Right lobe of liver (tissue), 6 donors: ENCODE data around the gene GLCE. TPM values are rescaled to one million over a fixed set of nuclear protein-coding genes. Genes with fewer than 3 reads are reported as not detected.

ENCODE experiments used
- ATAC-seq, 4 donors: fragments of 200-7000 bp; cut with Tn5 transposase; one replicate each; pipeline ENCODE4 v1.9.1; 2020; ENCODE audit warnings: mild to moderate bottlenecking in 4 of 4, moderate library complexity in 4 of 4
- DNase-seq, 3 donors: peaks; one replicate each; pipeline ENCODE4 v3.0.0-alpha.2; 2020
- H3K27ac ChIP-seq, 3 donors: fragments of 200-600 bp; one replicate each; pipeline ENCODE4 v1.8.0; 2022
- H3K27me3 ChIP-seq, 2 donors: fragments of 200-600 bp; one replicate each; pipeline ENCODE4 v1.8.0; 2022
- H3K36me3 ChIP-seq, 4 donors: fragments of 200-600 bp; sonication (generic) in 1 of 4; one replicate each; pipeline versions ENCODE4 v1.5.1 to v1.8.0; 2017 to 2022; ENCODE audit warnings: control low read depth in 1 of 4
- H3K4me1 ChIP-seq, 4 donors: fragments of 200-600 bp; sonication (generic) in 1 of 4; one replicate each; pipeline versions ENCODE4 v1.5.1 to v1.8.0; 2017 to 2022; ENCODE audit warnings: control low read depth in 1 of 4
- H3K4me3 ChIP-seq, 3 donors: fragments of 200-600 bp; one replicate each; pipeline ENCODE4 v1.8.0; 2022
- H3K9me3 ChIP-seq, 4 donors: fragments of 200-600 bp; sonication (generic) in 1 of 4; one replicate each; pipeline versions ENCODE4 v1.5.1 to v1.8.0; 2017 to 2022; ENCODE audit warnings: control low read depth in 1 of 4
- POLR2A ChIP-seq: fragments of 450-650 bp; IDR thresholded peaks from one replicate; pipeline ENCODE4 v1.6.1; 2017; ENCODE audit warnings: antibody characterized with exemption, mild to moderate bottlenecking
- WGBS: methylation state at CpG from one replicate; pipeline ENCODE4 v1.1.6; 2018; ENCODE audit warnings: low coverage, low lambda C conversion rate; ENCODE audit not compliant: insufficient coverage; ENCODE audit errors: missing lambda C conversion rate; 5-methylcytosine and 5-hydroxymethylcytosine counted together
- intact Hi-C, 2 donors: fragments of 100-400 bp; cut with DNase I; formaldehyde crosslinking; loops; one replicate each; pipeline versions ENCODE4 v1.11.2 to v1.14.1; 2022
- total RNA-seq, 6 experiments: library from RNA; depleted of rRNA in 2 of 6; stranded (reverse); fragments of >200 nt in 2 of 6; fragmentation: NEBNext Ultra II Directional in 3 of 6; extraction: Animal tissue kit (Norgen Biotek cat#: 25700) in 3 of 6; gene quantifications; one replicate each; pipeline versions ENCODE4 v1.1.0 to v1.2.4, GENCODE V29; 2016 to 2023
- TF ChIP-seq, protein P1 (sequence below), 4 donors: fragments of 200-600 bp in 3 of 4; fragments of 450-650 bp in 1 of 4; IDR thresholded peaks; one replicate each; pipeline versions ENCODE4 v1.5.1 to v1.8.0; 2016 to 2022; ENCODE audit warnings: antibody characterized with exemption in 4 of 4, mild to moderate bottlenecking in 2 of 4
- donor health status: DM: no; HTN: yes; CAD: no.
- donor health status: DM: no; HTN: no; CAD: no.
- donor health status: DM: no; HTN: no; CAD: no.
- donor health status: DM: no; HTN: yes; CAD: no.
- donor health status: DM: no; HTN: yes; CAD: no.

GLCE gene
- total RNA-seq, 6 experiments from 2014 or later = 8.1 to 23.5 (median 15.4) TPM

DNA sequence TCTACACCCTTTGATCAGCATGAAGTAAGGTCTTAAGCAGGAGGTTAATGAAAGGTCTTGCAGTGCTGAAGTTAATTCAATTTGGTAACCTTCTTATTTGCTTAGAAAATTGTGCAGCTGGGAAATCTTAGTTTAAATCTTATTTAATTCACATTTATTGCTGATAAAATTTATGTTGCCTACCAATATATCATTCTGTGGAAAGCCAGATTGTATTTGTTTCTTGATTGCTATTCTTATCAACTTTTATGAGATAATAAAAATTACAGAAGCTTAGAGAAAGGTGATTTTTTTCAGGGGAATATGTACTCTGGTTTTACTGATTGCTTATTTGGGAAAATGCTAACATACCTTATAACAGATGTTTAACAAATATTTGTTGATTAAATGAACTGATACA lies 74.2 kb downstream of the GLCE start:
- no peak for TF ChIP-seq POLR2A
- TF ChIP-seq, protein P1, sequence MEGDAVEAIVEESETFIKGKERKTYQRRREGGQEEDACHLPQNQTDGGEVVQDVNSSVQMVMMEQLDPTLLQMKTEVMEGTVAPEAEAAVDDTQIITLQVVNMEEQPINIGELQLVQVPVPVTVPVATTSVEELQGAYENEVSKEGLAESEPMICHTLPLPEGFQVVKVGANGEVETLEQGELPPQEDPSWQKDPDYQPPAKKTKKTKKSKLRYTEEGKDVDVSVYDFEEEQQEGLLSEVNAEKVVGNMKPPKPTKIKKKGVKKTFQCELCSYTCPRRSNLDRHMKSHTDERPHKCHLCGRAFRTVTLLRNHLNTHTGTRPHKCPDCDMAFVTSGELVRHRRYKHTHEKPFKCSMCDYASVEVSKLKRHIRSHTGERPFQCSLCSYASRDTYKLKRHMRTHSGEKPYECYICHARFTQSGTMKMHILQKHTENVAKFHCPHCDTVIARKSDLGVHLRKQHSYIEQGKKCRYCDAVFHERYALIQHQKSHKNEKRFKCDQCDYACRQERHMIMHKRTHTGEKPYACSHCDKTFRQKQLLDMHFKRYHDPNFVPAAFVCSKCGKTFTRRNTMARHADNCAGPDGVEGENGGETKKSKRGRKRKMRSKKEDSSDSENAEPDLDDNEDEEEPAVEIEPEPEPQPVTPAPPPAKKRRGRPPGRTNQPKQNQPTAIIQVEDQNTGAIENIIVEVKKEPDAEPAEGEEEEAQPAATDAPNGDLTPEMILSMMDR (IDR thresholded peaks at IDR 0.05) = no peak
- no peaks in the 10 kb centered on the region for H3K27me3 ChIP-seq
- intact Hi-C loops = loop anchor here (10.0 kb wide), 1 partner anchor 180 kb away; no protein-coding TSS in a partner anchor
- no peak overlapping the region for H3K4me3 ChIP-seq
- no peak for ATAC-seq
- no peak overlapping the region for H3K27ac ChIP-seq
- no peaks in the 10 kb centered on the region for H3K4me1 ChIP-seq
- H3K9me3 ChIP-seq = no peaks in the 10 kb centered on the region
- DNase-seq = no peak
- H3K36me3 ChIP-seq = no peaks in the 10 kb centered on the region

DNA sequence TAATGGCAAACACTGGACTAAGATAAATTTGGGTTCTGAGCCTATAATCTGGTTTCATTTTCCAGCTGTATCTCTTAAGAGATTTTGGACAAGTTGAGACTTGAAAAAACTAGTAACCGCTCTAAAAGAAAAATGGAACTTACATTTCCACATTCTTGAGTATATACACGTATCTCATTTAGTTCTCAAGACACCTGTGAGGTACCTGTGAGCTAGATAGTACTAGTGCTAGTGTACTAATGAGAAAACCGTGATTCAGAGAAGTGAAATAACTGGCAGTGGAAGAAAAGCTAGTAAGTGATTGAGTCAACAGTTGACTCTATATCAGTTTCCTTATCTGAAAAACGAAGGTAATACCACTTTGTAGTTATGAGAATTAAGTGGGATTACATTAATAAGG lies 76.1 kb downstream of the GLCE start:
- H3K27ac ChIP-seq = no peak overlapping the region
- TF ChIP-seq, protein P1 (IDR thresholded peaks at IDR 0.05) = no peak
- TF ChIP-seq POLR2A = no peak
- no peaks in the 10 kb centered on the region for H3K9me3 ChIP-seq
- no peaks in the 10 kb centered on the region for H3K27me3 ChIP-seq
- H3K4me1 ChIP-seq = no peaks in the 10 kb centered on the region
- no peak for ATAC-seq
- DNase-seq = no peak
- intact Hi-C loops = loop anchor here (10.0 kb wide), 1 partner anchor 182 kb away; no protein-coding TSS in a partner anchor
- WGBS = 86% methylated on average over 4 of the region's 4 CpGs
- H3K4me3 ChIP-seq = no peak overlapping the region
- no peaks in the 10 kb centered on the region for H3K36me3 ChIP-seq

DNA sequence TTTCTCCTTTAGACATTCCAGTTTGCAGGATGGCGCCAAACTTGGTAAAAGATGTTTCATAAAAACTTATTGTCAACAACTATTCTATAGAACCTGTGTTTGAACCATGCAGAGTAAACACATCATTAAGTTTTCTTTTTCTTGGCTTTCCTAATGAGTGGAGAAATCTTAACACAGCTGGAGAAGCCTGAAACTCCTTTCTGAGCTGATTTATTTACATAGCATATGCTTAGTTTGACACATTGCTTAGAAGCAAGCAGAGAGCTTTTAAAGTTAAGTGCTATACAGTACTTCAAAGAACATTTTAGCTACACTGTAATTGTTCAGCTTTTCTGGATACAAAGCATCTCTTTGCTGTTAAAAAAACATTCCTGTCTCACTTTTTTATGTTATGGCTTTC lies 77.3 kb downstream of the GLCE start:
- H3K36me3 ChIP-seq = no peaks in the 10 kb centered on the region
- DNase-seq (no peak), ATAC-seq (no peak)
- no peak for TF ChIP-seq POLR2A
- TF ChIP-seq, protein P1 (IDR thresholded peaks at IDR 0.05) = no peak
- no peak overlapping the region for H3K27ac ChIP-seq
- no peak overlapping the region for H3K4me3 ChIP-seq
- no peaks in the 10 kb centered on the region for H3K27me3 ChIP-seq
- intact Hi-C loops = loop anchor here (10.0 kb wide), 1 partner anchor 183 kb away; no protein-coding TSS in a partner anchor
- 95% methylated on average over 1 of the region's 1 CpG for WGBS
- no peaks in the 10 kb centered on the region for H3K9me3 ChIP-seq
- H3K4me1 ChIP-seq = no peaks in the 10 kb centered on the region

DNA sequence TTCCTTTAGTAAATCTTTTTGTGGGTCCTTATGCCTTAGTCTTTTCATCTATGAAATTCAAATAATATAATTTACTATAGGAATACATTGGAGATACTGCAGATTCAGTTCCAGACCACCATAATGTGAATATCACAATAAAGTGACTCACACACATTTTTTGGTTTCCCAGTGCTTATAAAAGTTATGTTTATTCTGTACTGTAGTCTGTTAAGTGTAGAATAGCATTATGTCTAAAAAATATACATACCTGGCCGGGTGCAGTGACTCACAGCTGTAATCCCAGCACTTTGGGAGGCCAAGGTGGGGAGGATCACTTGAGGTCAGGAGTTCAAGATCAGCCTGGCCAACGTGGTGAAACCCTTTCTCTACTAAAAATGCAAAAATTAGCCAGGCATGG lies 84.4 kb downstream of the GLCE start:
- Histone ChIP-seq H3K4me3 (no peak overlapping the region), H3K27ac (no peak overlapping the region), H3K27me3 (no peaks in the 10 kb centered on the region), H3K4me1 (no peaks in the 10 kb centered on the region), H3K36me3 (no peaks in the 10 kb centered on the region), H3K9me3 (no peaks in the 10 kb centered on the region)
- WGBS = 35% methylated on average over 2 of the region's 2 CpGs
- intact Hi-C loops = no loop called here
- no peak for DNase-seq
- ATAC-seq = no peak
- TF ChIP-seq POLR2A = no peak
- TF ChIP-seq, protein P1 (IDR thresholded peaks at IDR 0.05) = no peak

DNA sequence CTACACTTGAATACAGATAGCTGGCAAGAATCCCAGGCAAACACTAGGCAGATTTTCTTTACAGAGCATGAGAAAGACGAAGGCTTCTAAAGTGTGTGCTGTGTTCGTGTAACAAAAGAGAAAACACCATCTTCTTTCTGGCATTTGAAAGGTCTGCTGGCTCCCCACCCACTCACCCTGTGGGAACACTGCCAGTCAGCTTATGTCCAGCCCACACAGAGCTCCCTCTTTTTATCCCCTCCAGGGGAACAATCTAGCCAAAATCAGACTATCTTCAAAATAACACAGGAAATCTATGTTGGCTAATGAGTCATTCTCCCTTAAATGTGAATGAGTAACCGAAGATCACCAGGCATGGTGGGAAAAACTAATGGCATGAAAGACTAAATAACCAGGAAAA lies 92.7 kb downstream of the GLCE start:
- Histone ChIP-seq H3K27ac (no peak overlapping the region), H3K36me3 (peaks cover 0 to 3% (median 0%) of the 10 kb centered on the region in 4 donors), H3K9me3 (no peaks in the 10 kb centered on the region), H3K27me3 (no peaks in the 10 kb centered on the region), H3K4me3 (no peak overlapping the region), H3K4me1 (no peaks in the 10 kb centered on the region)
- DNase-seq = no peak
- intact Hi-C loops = no loop called here
- ATAC-seq = peak in 1 of 4 donors; percentile 87
- WGBS = 66% methylated on average over 3 of the region's 3 CpGs
- TF ChIP-seq POLR2A = no peak
- TF ChIP-seq, protein P1 (IDR thresholded peaks at IDR 0.05) = no peak
